Kidney glomerular epithelial cell (primary cell): Measurements from ENCODE around the gene PLEKHG4B.

ENCODE experiments used
- DNase-seq: peaks from one replicate; lab custom pipeline; 2025; lab: John Stamatoyannopoulos, UW

Gene PLEKHG4B

GRCh38 chr5:129148-129547 is 37.2 kb downstream of the PLEKHG4B start:
- no peak for DNase-seq

- no peak for DNase-seq
Observed at GRCh38 chr5:129820-130219, 37.9 kb downstream of the PLEKHG4B start.

GRCh38 chr5:130601-131131 is 38.7 kb downstream of the PLEKHG4B start:
- DNase-seq = no peak

- no peak for DNase-seq
Observed at GRCh38 chr5:136901-137300, 44.9 kb downstream of the PLEKHG4B start.

DNA sequence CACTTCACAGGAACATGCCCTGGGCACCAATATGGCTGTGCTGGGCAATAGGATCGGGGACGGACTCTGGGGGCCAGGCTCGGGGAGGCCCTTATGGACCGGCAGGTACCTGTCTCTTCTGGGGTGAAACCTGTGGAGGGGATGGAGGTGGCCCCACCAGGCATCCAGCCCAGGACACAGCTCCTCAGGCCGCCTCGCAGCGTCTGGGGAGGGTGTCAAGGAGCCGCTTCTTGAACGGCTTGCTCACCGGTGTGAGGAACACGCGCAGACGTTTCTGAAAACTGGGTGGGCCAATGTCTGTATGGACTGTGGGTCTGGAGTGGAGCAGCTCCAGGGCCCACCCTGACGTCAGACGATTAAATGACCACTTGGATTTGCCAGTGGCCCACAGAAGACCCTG is 45.8 kb downstream of the PLEKHG4B start:
- DNase-seq = no peak

GRCh38 chr5:138936-139335 is 47.0 kb downstream of the PLEKHG4B start:
- no peak for DNase-seq

DNA sequence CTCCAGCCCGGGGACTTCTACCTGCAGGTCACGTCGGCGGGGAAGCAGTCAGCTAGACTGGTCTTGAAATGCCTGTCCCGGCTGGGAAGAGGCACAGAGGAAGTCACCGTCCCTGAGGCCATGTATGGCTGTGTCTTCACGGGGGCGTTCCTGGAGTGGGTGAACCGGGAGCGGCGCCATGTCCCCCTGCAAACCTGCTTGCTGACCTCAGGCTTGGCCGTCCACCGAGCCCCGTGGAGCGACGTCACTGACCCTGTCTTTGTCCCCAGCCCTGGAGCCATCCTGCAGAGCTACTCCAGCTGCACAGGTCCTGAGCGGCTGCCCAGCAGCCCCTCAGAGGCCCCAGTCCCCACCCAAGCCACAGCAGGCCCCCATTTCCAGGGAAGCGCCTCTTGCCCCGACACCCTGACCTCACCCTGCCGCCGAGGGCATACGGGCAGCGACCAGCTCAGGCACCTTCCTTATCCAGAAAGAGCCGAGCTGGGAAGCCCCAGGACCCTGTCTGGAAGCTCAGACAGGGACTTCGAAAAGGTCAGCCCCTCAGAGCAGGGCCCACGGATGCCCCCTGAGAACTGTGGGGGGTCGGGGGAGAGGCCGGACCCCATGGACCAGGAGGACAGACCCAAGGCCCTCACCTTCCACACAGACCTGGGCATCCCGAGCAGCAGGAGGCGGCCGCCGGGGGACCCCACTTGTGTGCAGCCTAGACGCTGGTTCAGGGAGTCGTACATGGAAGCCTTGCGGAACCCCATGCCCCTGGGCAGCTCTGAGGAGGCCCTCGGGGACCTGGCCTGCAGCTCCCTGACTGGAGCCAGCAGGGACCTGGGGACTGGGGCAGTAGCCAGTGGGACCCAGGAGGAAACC is 47.8 kb downstream of the PLEKHG4B start:
- DNase-seq = no peak

DNA sequence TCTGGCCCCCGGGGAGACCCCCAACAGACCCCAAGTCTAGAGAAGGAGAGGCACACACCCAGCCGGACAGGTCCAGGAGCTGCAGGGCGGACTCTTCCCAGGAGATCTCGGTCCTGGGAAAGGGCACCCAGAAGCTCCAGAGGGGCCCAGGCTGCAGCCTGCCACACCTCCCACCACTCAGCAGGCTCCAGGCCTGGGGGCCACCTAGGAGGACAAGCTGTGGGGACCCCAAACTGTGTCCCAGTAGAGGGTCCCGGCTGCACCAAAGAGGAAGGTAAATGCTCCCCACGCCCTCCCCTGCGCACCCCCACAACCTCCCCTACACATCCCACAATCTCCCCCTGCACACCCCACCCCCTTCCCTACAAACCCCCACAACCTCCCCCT is 48.5 kb downstream of the PLEKHG4B start:
- DNase-seq = no peak

- no peak for DNase-seq
Observed at GRCh38 chr5:141211-141610, 49.2 kb downstream of the PLEKHG4B start.

DNA sequence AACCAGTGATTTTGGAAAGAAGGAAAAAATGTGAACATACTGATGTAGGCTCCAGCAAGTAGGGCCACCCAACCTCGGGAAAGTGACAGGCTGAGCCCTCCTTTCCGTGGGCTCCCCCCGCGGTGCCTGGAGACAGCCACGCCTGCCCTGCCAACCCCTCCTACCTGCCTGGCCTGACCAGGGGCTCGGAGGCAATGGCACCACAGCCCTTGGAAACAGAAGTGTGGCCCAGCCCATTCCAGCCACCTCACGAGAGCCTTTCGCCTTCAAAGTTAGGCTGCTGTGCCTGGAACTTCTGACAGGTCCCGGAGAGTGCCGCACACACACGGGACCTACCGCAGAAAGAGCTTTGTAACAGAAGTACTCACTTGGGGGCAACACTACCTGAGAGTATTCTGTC is 49.8 kb downstream of the PLEKHG4B start:
- no peak for DNase-seq

- no peak for DNase-seq
Observed at GRCh38 chr5:142246-142810, 50.4 kb downstream of the PLEKHG4B start.

DNA sequence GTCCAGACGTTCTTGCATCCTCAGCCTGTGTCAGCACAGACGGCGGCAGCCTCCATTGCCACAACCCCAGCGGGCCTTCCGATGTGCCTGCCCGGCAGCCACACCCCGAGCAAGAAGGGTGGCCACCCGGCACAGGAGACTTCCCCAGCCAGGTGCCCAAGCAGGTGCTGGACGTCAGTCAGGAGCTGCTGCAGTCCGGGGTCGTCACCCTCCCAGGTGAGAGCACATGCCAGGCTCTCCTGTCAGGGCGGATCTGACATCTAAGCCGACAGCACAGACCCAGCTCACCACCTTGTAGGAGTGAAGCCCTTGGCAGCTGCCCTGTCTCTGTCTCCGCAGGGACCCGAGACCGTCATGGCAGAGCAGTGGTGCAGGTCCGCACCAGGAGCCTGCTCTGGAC is 51.1 kb downstream of the PLEKHG4B start:
- no peak for DNase-seq

DNA sequence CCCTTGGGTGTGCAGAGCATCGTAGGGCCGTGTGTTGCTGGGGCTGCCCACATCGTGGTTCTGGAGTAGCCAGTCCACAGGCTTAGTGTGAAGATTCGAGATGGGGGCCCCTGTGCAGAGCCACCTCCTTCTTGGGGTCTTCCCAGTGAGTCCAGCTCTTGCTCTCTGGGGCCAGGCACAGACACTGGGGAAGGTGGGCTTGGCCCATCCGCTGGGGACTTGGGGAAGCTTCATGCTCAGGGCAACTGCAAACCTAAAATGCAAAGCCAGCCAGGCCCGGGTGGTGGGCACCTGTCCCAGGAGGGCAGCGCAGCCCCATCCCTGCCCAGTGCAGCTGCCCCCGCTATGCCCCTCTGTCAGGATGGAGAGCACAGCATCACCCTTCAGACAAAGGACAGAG is 53.0 kb downstream of the PLEKHG4B start:
- DNase-seq = no peak

- no peak for DNase-seq
Observed at GRCh38 chr5:145585-146323, 53.8 kb downstream of the PLEKHG4B start.

DNA sequence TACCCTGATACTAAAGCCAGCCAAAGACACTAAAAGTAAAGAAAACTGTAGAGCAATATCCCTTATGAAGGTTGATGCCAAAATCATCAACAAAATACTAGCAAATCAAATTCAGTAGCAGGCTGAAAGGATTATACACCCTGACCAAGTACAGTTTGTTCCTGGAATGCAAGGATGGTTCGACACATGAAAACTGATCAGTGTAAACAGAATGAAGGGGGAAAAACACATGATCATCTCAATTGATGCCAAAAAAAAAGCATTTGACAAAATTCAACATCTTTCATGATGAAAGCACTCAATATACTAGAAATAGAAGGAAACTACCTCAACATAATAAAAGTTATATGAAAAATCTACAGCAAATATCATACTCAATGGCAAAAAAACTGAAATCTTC is 55.8 kb downstream of the PLEKHG4B start:
- no peak for DNase-seq

DNA sequence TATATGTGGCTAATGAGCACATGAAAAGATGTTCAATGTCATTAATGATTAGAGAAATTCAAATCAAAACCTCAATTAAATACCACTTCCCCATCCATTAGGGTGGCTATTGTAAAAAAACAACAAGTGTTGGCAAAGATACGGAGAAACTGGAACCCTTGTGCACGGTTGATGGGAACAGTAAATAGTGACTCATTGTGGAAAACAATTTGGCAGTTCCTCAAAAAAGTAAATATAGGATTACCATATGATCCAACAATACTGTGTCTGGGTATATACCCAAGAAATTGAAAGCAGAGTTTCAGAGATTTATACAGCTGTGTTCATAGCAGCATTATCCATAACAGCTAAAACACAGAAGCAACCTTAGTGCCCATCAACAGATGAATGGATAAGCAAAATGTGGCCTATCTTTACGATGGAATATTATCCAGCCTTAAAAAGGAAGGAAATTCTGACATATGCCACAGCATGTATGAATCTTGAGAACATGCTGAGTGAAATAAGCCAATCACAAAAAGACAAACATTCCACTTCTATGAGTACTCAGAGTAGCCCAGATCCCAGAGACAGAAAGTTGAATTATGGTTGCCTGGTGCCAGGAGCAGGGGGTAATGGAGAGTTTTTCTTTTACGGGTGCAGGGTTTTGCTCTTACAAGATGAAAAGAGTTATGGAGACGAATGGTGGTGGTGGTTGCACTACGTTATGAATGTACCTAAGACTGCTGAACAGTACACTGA is 57.9 kb downstream of the PLEKHG4B start:
- DNase-seq = no peak

- no peak for DNase-seq
Observed at GRCh38 chr5:150746-151145, 58.8 kb downstream of the PLEKHG4B start.

DNA sequence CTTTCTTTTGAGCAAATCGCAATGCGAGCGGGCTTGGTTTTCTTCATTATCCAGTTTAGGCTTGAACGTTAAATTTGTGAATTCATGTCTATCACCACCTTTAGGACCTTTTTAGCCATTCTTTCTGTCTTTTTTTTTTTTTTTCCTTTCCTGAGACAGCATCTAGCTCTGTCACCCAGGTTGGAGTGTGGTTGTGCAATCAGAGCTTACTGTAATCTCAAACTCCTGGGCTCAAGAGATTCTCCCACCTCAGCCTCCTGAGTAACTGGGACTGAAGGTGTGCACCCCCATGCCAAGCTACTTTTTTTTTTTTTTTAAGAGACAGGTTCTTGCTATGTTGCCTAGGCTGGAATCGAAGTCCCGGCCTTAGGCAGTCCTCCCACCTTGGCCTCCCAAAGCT is 60.1 kb downstream of the PLEKHG4B start:
- no peak for DNase-seq

DNA sequence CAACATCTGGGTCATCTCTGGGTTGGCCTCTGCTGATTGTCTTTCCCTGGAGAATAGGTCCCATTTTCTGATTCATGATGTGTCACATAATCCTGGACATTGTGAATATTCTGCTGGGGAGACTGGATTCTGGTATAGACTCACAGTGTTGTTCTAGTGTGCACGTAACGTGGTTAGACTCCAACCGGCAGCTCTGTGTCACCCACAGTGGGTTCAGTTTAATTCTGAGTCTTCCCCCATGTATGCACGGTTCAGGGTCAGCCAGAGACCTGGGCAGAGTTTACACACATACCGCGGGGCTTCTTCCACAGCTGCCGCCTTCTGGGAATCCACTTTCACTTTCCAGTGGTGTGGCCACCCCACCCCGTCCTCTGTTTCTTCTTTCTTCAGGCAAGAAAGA is 61.3 kb downstream of the PLEKHG4B start:
- no peak for DNase-seq

DNA sequence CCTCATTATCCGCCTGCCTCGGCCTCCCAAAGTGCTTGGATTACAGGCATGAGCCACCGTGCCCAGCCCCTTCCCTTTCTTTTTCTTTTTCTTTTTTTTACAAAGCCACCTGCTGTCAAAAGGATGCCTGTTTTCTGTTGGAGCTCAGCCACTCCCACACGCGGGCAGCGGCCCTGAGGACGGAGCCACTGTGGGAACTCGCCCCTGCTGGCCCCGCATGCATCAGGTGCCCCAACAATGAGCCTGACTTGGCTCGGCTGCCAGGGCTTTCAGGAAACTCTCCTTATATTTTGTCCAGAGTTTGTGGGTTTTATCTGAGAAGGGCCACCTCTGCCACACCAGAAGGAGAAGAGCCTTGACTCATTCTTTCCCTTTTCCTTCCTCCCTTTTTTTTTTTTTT is 62.3 kb downstream of the PLEKHG4B start:
- DNase-seq = no peak

GRCh38 chr5:154826-155225 is 62.9 kb downstream of the PLEKHG4B start:
- DNase-seq = no peak
